ENCODE measurements around the gene XKR7. TPM values are rescaled to one million over a fixed set of nuclear protein-coding genes. Genes with fewer than 3 reads are reported as not detected.
A peak's percentile ranks its signal among the peaks of the same experiment; 100 is the strongest.

The XKR7 gene
- total RNA-seq, 1 donor from 2014 or later: 12.6 TPM

GRCh38 chr20:31943052-31943471, 24.9 kb upstream of the XKR7 start:
- no peak for DNase-seq

GRCh38 chr20:31945319-31945718, 22.6 kb upstream of the XKR7 start:
- DNase-seq: no peak

GRCh38 chr20:31945785-31946184, 22.2 kb upstream of the XKR7 start:
- DNase-seq: peak; percentile 11

GRCh38 chr20:31948008-31948407, 19.9 kb upstream of the XKR7 start:
- no peak for DNase-seq

- DNase-seq: no peak
Observed at GRCh38 chr20:31949877-31950646, 17.9 kb upstream of the XKR7 start.

GRCh38 chr20:31951203-31951529, 16.8 kb upstream of the XKR7 start:
- no peak for DNase-seq

GRCh38 chr20:31951530-31952453, 16.2 kb upstream of the XKR7 start, which contains the start of gene PDRG1:
PDRG1 (minus strand) TSS chr20:31952046; CDS start chr20:31951961, 85 bp downstream.
- DNase-seq: peak; percentile 82

- no peak for DNase-seq
Observed at GRCh38 chr20:31953556-31954148, 14.3 kb upstream of the XKR7 start.

- DNase-seq: no peak
Observed at GRCh38 chr20:31954500-31954899, 13.5 kb upstream of the XKR7 start.

GRCh38 chr20:31956556-31957526, 11.1 kb upstream of the XKR7 start:
- no peak for DNase-seq

GRCh38 chr20:31962761-31963160, 5.2 kb upstream of the XKR7 start:
- DNase-seq: no peak

- DNase-seq: no peak
Observed at GRCh38 chr20:31963889-31964288, 4.1 kb upstream of the XKR7 start.

GRCh38 chr20:31966991-31967655, 828 bp upstream of the XKR7 start:
- DNase-seq: no peak

GRCh38 chr20:31968291-31969126, 558 bp downstream of the XKR7 start:
- peak; percentile 5 for DNase-seq

- no peak for DNase-seq
Observed at GRCh38 chr20:31969991-31970390, 2.0 kb downstream of the XKR7 start.

- DNase-seq: no peak
Observed at GRCh38 chr20:31972471-31973021, 4.6 kb downstream of the XKR7 start.

- DNase-seq: no peak
Observed at GRCh38 chr20:31974296-31974695, 6.3 kb downstream of the XKR7 start.

GRCh38 chr20:31974951-31975487, 7.1 kb downstream of the XKR7 start:
- no peak for DNase-seq

GRCh38 chr20:31975874-31976273, 7.9 kb downstream of the XKR7 start:
- DNase-seq: no peak

GRCh38 chr20:31977080-31977479, 9.1 kb downstream of the XKR7 start:
- no peak for DNase-seq
